GM12873 (cell line): ENCODE measurements around the gene CHAF1B.

Source experiments
- CTCF ChIP-seq: IDR thresholded peaks from 2 replicates; pipeline ENCODE4 v1.5.1; 2012; ENCODE audit warnings: low read depth, mild to moderate bottlenecking, moderate library complexity, low read length, control low read depth; ENCODE audit not compliant: insufficient read depth; ENCODE audit errors: missing control alignments

Gene CHAF1B

GRCh38 chr21:36350282-36350910 lies 34.8 kb upstream of the CHAF1B start:
- no peak for TF ChIP-seq CTCF

GRCh38 chr21:36354918-36355680 lies 30.1 kb upstream of the CHAF1B start:
- TF ChIP-seq CTCF: no peak

GRCh38 chr21:36355868-36356267 lies 29.3 kb upstream of the CHAF1B start:
- TF ChIP-seq CTCF: no peak

GRCh38 chr21:36359185-36359584 lies 26.0 kb upstream of the CHAF1B start:
- no peak for TF ChIP-seq CTCF

- TF ChIP-seq CTCF: no peak
Measured at GRCh38 chr21:36369064-36369685, 16.0 kb upstream of the CHAF1B start.

GRCh38 chr21:36375994-36376393 lies 9.2 kb upstream of the CHAF1B start:
- TF ChIP-seq CTCF: no peak

- TF ChIP-seq CTCF: no peak
Measured at GRCh38 chr21:36377391-36377842, 7.8 kb upstream of the CHAF1B start.
